HL-60/S4 (cell line): ENCODE results near the gene ATCAY.
"Not testable (repeated sequence)": the region's sequence is repeated elsewhere in the genome, so short reads cannot be mapped to it uniquely, and the experiment has no call there.

Experiments
- in situ Hi-C: fragments of 300-500 bp; cut with MboI; formaldehyde crosslinking; loops from 2 replicates; pipeline ENCODE4 v1.14.3; 2022; ENCODE audit warnings: low sequenced_read_pairs

ATCAY gene

DNA sequence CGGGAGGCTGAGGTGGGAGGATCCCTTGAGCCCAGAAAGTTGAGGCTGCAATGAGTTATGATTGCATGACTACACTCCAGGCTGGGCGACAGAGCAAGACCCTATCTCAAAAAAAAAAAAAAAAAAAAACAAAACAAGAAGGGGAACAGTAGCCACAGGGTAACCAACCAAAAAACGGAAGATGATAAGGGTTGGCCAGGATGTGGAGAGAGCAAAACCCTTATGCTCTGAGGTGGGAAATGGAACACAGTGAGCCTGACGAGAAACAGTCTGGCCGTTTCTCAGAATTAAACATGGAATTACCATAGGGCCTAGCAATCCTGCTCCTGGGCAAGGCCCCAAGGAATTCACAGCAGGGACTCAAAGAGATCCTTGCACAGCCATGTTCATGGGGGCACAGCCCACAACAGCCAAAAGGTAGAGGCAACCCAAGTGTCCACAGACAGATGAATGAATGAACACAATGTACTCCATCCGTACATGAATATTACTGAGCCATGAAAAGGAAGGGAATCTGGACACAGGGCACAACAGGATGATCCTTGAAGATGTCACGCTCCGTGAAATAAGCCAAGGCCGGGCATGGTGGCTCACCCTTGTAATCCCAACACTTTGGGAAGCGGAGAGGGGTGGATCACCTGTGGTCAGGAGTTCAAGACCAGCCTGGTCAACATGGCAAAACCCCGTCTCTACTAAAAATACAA is 63.7 kb downstream of the ATCAY start:
- in situ Hi-C loops = no loop called here

DNA sequence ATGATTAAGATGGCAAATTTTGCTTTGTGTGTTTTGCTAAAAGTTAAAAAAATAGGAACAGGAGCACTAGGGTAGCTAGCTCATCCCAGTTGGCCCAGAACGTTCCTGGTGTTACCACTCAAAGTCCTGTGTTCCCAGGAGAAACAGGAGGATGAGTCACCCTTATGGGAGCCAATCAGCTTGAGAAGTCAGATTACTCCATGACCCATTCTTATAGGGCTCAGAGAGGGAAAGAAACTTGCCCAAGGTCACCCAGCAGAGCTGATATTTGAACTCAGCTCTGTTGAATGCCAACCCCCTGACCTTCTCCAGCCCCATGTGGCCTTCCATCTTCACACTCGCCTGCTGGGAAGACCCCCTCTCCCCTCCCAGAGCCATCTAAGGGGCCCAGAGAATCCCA is 65.4 kb downstream of the ATCAY start:
- in situ Hi-C loops = no loop called here

GRCh38 chr19:3947316-3947933 is 66.9 kb downstream of the ATCAY start:
- in situ Hi-C loops = not testable (repeated sequence)

DNA sequence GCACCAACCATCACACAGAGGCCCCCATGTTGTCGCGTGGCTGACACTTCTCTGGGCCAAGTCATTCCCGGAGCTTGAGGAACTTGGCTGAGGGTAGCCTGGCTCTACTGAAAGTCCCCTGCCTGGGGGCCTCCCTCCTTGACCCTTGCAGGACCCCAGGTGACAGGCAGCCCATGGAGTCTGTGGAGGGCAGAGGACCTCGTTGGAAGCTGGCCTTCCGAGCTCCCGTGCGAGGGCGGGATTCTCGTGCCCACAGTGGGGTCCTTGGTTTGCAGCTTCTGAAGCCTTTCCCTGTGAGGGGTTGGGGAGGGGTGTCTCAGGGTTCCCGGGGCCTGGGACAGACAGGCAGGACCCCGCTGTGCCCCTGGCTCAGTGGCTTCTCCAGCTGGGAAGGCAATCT is 68.8 kb downstream of the ATCAY start:
- in situ Hi-C loops = no loop called here

GRCh38 chr19:3949997-3950859 is 69.7 kb downstream of the ATCAY start:
- in situ Hi-C loops = no loop called here

GRCh38 chr19:3950871-3951861 is 70.7 kb downstream of the ATCAY start:
- in situ Hi-C loops = no loop called here

GRCh38 chr19:3952755-3953276 is 72.3 kb downstream of the ATCAY start:
- in situ Hi-C loops = not testable (repeated sequence)

- in situ Hi-C loops = no loop called here
Observed at GRCh38 chr19:3954107-3954506, 73.6 kb downstream of the ATCAY start.

DNA sequence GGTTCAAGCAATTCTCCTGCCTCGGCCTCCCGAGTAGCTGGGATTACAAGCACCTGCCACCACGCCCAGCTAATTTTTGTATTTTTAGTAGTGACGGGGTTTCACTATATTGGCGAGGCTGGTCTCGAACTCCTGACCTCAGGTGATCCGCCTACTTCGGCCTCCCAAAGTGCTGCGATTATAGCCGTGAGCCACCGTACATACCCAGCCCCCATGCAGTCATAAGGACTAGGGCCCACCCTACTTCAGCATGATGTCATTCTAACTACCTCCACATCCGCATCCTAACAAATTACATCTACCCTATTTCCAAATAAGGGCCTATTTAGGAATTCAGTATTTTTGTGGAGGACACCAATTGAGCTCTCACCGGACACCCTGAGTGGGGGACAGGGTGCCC is 74.8 kb downstream of the ATCAY start:
- in situ Hi-C loops = not testable (repeated sequence)

DNA sequence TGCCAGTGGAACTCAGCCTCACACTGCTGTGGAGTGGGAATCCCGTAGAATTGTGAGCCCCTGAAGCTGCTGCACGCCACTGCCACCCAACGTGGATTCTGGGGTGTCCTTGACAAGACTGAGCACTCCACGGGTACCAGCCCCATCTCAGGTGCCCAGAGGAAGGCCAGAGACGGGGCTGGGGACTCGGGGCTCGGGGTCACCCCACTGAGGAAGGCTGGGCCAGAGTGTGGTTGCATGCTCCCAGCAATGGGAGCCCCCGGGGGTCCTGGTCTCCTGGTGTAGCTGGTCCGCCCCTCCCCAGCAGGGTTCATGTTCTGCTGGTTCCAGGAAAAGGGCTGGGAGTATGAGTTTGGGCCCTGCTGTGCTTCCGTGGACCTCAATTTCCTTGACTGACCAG is 75.2 kb downstream of the ATCAY start:
- in situ Hi-C loops = no loop called here

DNA sequence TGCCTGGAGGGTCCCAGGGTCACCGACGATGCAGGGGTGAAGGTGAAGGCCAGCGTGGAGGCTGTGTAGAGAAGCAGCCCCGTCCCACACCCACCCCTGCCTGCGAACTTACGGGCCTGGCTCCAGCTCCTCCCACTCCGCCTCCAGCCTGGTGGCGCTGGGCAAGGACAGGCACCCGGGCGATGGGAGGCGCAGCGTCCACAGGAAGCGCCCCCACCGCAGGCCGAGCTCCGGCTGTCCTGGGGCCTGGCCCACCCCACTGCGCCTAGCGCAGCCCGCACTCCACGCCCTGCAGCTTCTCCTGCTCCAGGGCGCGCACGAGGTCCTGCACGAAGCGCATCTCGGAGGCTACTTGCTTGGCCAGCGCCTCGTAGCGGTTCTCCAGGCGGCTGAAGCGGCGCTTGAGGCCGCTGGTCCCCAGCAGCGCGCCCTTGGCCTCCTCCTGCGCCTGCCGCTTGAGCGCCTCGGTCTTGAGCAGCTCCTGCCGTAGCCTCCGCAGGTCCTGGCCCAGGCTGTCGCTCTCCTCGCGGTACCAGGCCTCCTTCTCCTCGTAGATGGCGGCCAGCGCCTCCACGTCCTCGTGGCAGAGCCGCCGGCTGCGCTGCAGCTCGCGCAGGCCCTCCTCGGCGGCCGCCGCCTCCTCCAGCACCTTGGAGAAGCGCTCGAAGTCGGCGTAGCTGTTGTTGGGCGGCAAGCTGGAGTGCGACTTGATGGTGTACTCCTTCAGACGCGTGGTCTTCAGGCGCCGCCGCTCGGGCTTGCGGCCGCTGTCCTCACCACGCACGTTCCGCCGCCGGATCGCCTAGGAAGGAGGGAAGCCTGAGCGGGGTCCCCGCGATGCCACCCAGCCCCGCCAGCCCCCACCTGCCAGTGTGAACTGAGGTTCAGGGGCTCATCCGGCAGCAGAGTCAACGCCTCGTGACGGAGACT is 78.6 kb downstream of the ATCAY start:
- in situ Hi-C loops = no loop called here

- in situ Hi-C loops = no loop called here
Observed at GRCh38 chr19:3959766-3960131, 79.3 kb downstream of the ATCAY start.

- in situ Hi-C loops = no loop called here
Observed at GRCh38 chr19:3961007-3961406, 80.5 kb downstream of the ATCAY start.

DNA sequence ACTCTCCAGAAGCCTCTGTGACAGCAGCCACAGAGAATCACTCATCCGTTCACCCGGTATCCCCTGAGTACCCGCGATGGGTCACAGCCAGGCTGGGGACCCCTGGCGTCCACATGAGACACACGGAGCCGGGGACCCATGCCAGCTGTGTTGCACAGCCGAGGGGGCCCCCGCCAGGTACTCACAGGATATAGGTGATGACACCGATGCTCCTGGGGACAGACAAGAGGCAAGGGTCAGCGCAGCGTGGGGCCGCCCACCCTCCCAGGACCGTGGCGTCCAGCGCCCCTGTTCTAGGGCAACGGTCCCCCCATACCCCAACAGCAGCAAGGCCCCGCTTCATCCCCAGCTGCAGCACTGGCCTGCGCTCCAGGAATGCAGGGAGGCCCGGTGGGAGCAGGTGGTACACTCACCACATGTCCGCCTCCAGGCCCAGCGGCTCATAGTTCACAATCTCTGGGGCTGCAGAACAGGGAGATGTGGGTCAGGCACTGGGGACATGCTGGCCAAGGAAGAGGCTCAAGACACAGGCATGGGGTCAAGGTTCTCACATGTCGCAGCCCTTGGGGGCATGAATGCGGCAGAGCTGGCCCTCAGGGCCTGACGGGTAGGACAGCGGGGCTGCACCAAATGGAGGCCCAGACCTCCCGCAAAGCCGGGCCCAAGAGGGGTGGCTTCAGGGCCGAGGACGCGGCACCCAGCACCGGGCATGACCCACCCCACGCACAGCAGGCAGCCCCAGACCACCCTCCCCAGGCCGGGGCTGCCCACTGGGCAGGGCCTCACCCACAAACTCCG is 83.2 kb downstream of the ATCAY start:
- in situ Hi-C loops = no loop called here

- in situ Hi-C loops = no loop called here
Observed at GRCh38 chr19:3964256-3965194, 84.0 kb downstream of the ATCAY start.

GRCh38 chr19:3966051-3967017 is 85.8 kb downstream of the ATCAY start:
- in situ Hi-C loops = no loop called here
